Mesothelial cell of epicardium (in vitro differentiated cells): Measurements from ENCODE around the gene NELFA. TPM values are rescaled to one million over a fixed set of nuclear protein-coding genes. Genes with fewer than 3 reads are reported as not detected.
A peak's percentile ranks its signal among the peaks of the same experiment; 100 is the strongest.

ENCODE experiments used
- DNase-seq, 2 experiments: peaks; one replicate each; pipeline ENCODE4 v3.0.0; 2021; ENCODE audit warnings: low spot score in 2 of 2; ENCODE audit not compliant: unreplicated experiment in 2 of 2
- H3K27ac Mint-ChIP-seq: 2 replicates; pipeline ENCODE4 v1.8.0; 2021; ENCODE audit warnings: mixed read lengths
- H3K27me3 Mint-ChIP-seq: 2 replicates; pipeline ENCODE4 v1.8.0; 2021; ENCODE audit warnings: low read depth, mixed read lengths
- H3K36me3 Mint-ChIP-seq: 2 replicates; pipeline ENCODE4 v1.8.0; 2021; ENCODE audit warnings: mixed read lengths
- H3K4me1 Mint-ChIP-seq: 2 replicates; pipeline ENCODE4 v1.8.0; 2021; ENCODE audit warnings: mixed read lengths
- H3K4me3 Mint-ChIP-seq: 2 replicates; pipeline ENCODE4 v1.8.0; 2021; ENCODE audit warnings: mild to moderate bottlenecking, moderate library complexity, mixed read lengths
- H3K9me3 Mint-ChIP-seq: 2 replicates; pipeline ENCODE4 v1.8.0; 2021; ENCODE audit warnings: mixed read lengths
- total RNA-seq: library from RNA; stranded (reverse); gene quantifications from 3 replicates; pipeline ENCODE4 v1.2.1, GENCODE V29; 2021
- TF ChIP-seq, protein P1 (sequence below): fragments of 200-600 bp; sonication (generic); IDR thresholded peaks from one replicate; pipeline ENCODE4 v1.5.0; 2021; ENCODE audit warnings: antibody characterized with exemption; ENCODE audit not compliant: unreplicated experiment

The NELFA gene
- total RNA-seq, 1 donor from 2014 or later: 55.8 TPM

DNA sequence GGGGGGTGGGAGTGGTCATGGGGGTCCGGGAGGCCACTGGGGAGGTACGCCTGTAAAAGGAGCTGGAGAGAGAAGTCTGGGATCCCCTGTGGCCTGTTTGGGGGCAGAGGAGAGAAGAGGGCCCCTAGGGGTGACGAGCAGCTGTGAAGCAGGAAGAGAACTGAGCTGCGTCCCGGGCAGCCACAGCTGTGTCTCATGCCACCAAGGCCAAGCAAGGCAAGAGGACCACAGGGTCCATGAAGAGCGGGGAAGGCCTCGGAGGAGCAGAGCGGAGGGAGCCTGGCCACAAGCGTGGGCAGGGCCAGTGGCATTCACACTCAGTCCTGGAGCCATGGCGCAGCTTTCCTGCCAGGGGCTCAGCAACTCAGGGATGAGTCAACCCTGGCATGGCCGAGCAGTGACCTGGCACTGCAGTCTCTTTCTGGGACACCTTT lies 36.8 kb upstream of the NELFA start:
- H3K36me3 Mint-ChIP-seq: no peaks in the 10 kb centered on the region
- H3K9me3 Mint-ChIP-seq: no peaks in the 10 kb centered on the region
- H3K27me3 Mint-ChIP-seq: peaks cover 13% of the 10 kb centered on the region
- peaks cover 2% of the 10 kb centered on the region for H3K4me1 Mint-ChIP-seq
- H3K4me3 Mint-ChIP-seq: no peak overlapping the region
- DNase-seq: no peak
- H3K27ac Mint-ChIP-seq: no peak overlapping the region
- TF ChIP-seq, protein P1, sequence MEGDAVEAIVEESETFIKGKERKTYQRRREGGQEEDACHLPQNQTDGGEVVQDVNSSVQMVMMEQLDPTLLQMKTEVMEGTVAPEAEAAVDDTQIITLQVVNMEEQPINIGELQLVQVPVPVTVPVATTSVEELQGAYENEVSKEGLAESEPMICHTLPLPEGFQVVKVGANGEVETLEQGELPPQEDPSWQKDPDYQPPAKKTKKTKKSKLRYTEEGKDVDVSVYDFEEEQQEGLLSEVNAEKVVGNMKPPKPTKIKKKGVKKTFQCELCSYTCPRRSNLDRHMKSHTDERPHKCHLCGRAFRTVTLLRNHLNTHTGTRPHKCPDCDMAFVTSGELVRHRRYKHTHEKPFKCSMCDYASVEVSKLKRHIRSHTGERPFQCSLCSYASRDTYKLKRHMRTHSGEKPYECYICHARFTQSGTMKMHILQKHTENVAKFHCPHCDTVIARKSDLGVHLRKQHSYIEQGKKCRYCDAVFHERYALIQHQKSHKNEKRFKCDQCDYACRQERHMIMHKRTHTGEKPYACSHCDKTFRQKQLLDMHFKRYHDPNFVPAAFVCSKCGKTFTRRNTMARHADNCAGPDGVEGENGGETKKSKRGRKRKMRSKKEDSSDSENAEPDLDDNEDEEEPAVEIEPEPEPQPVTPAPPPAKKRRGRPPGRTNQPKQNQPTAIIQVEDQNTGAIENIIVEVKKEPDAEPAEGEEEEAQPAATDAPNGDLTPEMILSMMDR: no peak

GRCh38 chr4:2044542-2045517 lies 36.1 kb upstream of the NELFA start:
- TF ChIP-seq, protein P1: no peak
- peaks cover 13% of the 10 kb centered on the region for H3K27me3 Mint-ChIP-seq
- H3K4me3 Mint-ChIP-seq: no peak overlapping the region
- no peaks in the 10 kb centered on the region for H3K9me3 Mint-ChIP-seq
- H3K36me3 Mint-ChIP-seq: no peaks in the 10 kb centered on the region
- H3K27ac Mint-ChIP-seq: no peak overlapping the region
- peaks cover 3% of the 10 kb centered on the region for H3K4me1 Mint-ChIP-seq
- no peak for DNase-seq

GRCh38 chr4:2044119-2044485 lies 35.3 kb upstream of the NELFA start:
- no peaks in the 10 kb centered on the region for H3K36me3 Mint-ChIP-seq
- H3K4me3 Mint-ChIP-seq: peak overlapping the region; percentile 10
- no peaks in the 10 kb centered on the region for H3K9me3 Mint-ChIP-seq
- H3K4me1 Mint-ChIP-seq: peaks cover 4% of the 10 kb centered on the region
- peaks cover 20% of the 10 kb centered on the region for H3K27me3 Mint-ChIP-seq
- DNase-seq: no peak
- no peak overlapping the region for H3K27ac Mint-ChIP-seq
- TF ChIP-seq, protein P1: no peak

DNA sequence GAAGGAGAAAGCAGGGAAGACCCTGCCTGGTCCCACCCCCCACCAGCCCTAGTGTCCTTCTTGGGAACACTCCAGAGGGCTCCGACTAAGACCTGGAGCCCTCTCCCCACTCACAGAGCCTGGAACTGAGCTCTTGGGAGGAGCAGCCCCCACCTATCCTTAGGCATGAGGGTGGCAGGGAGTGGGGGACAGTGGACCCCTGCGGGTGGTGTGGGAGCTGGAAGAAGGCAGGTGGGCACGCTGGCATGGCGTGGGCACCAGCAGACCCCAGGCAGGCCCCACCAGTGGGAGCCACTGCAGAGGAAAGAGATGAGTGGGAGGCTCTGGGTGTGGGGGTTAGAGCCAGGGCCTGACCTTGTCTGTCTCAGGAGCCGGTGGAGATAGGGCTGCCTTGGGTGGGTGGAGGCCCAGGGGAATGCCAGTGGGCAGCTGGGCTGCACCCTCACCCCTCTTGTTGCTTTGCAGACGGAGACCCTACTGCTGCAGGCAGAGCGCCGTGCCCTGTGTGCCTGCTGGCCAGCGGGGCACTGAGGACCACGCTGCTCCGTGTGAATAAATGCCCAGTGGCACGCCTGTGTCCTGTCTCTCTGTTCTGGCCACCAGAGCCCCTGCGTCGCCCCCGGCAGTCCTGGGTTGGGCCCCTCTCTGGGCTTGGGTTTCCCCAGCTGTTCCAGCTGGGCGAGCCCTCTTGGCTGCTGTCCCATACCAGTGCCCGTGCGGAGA lies 34.8 kb upstream of the NELFA start:
- no peaks in the 10 kb centered on the region for H3K9me3 Mint-ChIP-seq
- TF ChIP-seq, protein P1: no peak
- no peaks in the 10 kb centered on the region for H3K36me3 Mint-ChIP-seq
- DNase-seq: no peak
- H3K4me3 Mint-ChIP-seq: peak overlapping the region; percentile 69
- H3K4me1 Mint-ChIP-seq: peaks cover 4% of the 10 kb centered on the region
- H3K27me3 Mint-ChIP-seq: peaks cover 25% of the 10 kb centered on the region
- no peak overlapping the region for H3K27ac Mint-ChIP-seq

DNA sequence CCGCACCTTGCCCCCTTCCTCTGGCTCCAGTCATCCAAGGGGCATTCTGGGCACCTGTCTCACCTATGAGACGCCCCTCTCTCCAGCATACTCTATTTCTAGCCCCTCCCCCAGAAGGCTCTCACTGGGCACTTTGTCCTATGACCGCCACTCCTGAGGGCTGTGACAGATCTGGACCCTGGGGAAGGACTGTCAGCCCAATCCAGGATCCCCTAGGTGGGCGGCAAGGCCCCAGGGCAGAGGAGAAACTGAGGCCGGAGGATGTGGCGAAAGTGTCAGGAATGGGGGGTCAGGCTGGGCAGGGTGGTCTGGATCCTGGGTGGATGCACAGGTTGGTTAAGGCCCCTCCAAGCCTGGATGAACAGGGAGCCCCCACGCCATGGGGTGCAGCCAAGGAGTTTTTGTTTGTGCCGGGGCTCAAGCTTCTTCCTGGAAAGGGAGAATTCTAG lies 34.2 kb upstream of the NELFA start:
- Mint-ChIP-seq H3K36me3 (no peaks in the 10 kb centered on the region), H3K4me3 (peak overlapping the region; percentile 69), H3K9me3 (no peaks in the 10 kb centered on the region), H3K27ac (no peak overlapping the region), H3K27me3 (peaks cover 29% of the 10 kb centered on the region), H3K4me1 (peaks cover 4% of the 10 kb centered on the region)
- DNase-seq: no peak
- TF ChIP-seq, protein P1: no peak
